ENCODE results near the gene PABPC5.

DNA sequence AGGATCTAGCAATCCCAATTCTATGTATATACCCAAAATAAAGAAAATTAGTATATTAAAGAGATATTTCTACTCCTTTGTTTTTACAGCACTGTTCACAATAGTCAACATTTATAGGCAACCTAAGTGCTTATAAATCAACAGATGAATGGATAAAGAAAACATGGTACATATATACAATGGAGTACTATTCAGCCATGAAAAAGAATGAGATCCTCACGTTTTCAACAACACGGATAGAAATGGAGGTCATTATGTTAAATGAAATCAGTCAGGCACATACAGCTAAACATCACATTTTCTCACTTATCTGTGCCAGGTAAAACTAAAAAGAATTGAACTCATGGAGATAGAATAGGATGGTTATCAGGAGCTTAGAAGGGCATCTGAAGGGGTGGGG, 45.6 kb upstream of the PABPC5 start:
- TF ChIP-seq, protein P1, sequence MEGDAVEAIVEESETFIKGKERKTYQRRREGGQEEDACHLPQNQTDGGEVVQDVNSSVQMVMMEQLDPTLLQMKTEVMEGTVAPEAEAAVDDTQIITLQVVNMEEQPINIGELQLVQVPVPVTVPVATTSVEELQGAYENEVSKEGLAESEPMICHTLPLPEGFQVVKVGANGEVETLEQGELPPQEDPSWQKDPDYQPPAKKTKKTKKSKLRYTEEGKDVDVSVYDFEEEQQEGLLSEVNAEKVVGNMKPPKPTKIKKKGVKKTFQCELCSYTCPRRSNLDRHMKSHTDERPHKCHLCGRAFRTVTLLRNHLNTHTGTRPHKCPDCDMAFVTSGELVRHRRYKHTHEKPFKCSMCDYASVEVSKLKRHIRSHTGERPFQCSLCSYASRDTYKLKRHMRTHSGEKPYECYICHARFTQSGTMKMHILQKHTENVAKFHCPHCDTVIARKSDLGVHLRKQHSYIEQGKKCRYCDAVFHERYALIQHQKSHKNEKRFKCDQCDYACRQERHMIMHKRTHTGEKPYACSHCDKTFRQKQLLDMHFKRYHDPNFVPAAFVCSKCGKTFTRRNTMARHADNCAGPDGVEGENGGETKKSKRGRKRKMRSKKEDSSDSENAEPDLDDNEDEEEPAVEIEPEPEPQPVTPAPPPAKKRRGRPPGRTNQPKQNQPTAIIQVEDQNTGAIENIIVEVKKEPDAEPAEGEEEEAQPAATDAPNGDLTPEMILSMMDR (conservative IDR thresholded peaks at IDR 0.05), result no peak
- TF ChIP-seq EZH2 (IDR thresholded peaks at IDR 0.05; ENCODE audit: low read depth), result no peak
